Type B pancreatic cell (in vitro differentiated cells): Measurements from ENCODE around the gene MEIS3. TPM values are rescaled to one million over a fixed set of nuclear protein-coding genes. Genes with fewer than 3 reads are reported as not detected.
"Not testable (repeated sequence)": the region's sequence is repeated elsewhere in the genome, so short reads cannot be mapped to it uniquely, and the experiment has no call there.

Experiments used
- DNase-seq: peaks from one replicate; pipeline ENCODE4 v3.0.0; 2021; ENCODE audit warnings: mixed read lengths; ENCODE audit not compliant: unreplicated experiment; ENCODE audit errors: extremely low spot score
- H3K27ac Mint-ChIP-seq: 2 replicates; pipeline ENCODE4 v1.8.0; 2021; ENCODE audit warnings: mild to moderate bottlenecking, mixed read lengths
- H3K27me3 Mint-ChIP-seq: 2 replicates; pipeline ENCODE4 v1.8.0; 2021; ENCODE audit warnings: mixed read lengths
- H3K36me3 Mint-ChIP-seq: 2 replicates; pipeline ENCODE4 v1.8.0; 2021; ENCODE audit warnings: mixed read lengths
- H3K4me1 Mint-ChIP-seq: one replicate; pipeline ENCODE4 v1.8.0; 2021; ENCODE audit warnings: mixed read lengths; ENCODE audit not compliant: unreplicated experiment
- H3K4me3 Mint-ChIP-seq: 2 replicates; pipeline ENCODE4 v1.8.0; 2021; ENCODE audit warnings: mild to moderate bottlenecking, mixed read lengths
- H3K9me3 Mint-ChIP-seq: 2 replicates; pipeline ENCODE4 v1.8.0; 2021; ENCODE audit warnings: mixed read lengths
- total RNA-seq: library from RNA; stranded (reverse); gene quantifications from 2 replicates; pipeline ENCODE4 v1.2.1, GENCODE V29; 2021; ENCODE audit warnings: low replicate concordance
- TF ChIP-seq, protein P1 (sequence below): fragments of 200-600 bp; sonication (generic); conservative IDR thresholded peaks from 2 replicates; pipeline ENCODE4 v1.5.0; 2021; ENCODE audit warnings: antibody characterized with exemption, mild to moderate bottlenecking

MEIS3 gene
- total RNA-seq, 1 donor from 2014 or later: 43.2 TPM

DNA sequence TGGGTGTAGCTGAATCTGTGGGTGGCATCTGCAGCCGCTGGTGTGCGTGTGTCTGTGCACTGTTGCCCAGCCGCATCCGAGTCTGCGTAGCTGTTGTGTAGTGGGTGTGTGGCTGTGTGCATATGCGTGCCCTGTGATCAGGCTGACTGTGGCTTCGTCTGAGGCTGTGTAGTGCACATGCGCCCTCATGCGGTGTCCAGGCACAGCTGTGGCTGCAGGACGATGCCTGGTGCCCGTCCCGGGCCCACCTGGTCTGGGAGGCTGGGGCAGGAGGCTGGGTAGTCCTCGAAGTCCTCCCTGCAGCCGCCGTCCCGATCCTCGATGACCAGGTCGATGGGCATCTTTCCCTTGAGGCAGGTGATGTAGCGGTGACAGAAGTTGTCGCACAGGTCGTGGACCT lies 4.9 kb downstream of the MEIS3 start:
- Mint-ChIP-seq H3K4me3 (no peak overlapping the region), H3K27me3 (peaks cover 31% of the 10 kb centered on the region), H3K36me3 (peaks cover 5% of the 10 kb centered on the region), H3K27ac (no peak overlapping the region), H3K4me1 (peaks cover 7% of the 10 kb centered on the region), H3K9me3 (no peaks in the 10 kb centered on the region)
- TF ChIP-seq, protein P1, sequence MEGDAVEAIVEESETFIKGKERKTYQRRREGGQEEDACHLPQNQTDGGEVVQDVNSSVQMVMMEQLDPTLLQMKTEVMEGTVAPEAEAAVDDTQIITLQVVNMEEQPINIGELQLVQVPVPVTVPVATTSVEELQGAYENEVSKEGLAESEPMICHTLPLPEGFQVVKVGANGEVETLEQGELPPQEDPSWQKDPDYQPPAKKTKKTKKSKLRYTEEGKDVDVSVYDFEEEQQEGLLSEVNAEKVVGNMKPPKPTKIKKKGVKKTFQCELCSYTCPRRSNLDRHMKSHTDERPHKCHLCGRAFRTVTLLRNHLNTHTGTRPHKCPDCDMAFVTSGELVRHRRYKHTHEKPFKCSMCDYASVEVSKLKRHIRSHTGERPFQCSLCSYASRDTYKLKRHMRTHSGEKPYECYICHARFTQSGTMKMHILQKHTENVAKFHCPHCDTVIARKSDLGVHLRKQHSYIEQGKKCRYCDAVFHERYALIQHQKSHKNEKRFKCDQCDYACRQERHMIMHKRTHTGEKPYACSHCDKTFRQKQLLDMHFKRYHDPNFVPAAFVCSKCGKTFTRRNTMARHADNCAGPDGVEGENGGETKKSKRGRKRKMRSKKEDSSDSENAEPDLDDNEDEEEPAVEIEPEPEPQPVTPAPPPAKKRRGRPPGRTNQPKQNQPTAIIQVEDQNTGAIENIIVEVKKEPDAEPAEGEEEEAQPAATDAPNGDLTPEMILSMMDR: no peak
- DNase-seq: no peak

DNA sequence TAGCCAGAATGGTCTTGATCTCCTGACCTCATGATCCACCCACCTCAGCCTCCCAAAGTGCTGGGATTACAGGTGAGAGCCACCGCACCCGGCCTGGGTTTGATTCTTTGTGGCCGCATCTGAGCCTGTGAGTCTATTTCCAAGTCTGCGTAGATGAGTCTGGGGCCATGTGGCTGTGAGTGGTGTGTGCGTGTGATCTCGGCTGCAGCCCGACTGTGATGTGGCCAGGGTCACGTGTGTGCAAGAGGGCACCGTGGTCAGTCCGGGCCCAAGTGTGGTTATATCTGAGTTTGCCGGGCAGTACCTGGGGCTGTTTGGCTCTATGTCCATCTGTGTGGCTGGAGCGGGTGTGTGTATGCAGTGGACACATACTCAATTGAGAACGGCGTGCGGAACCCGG lies 5.4 kb downstream of the MEIS3 start:
- H3K27ac Mint-ChIP-seq: no peak overlapping the region
- no peak for DNase-seq
- H3K36me3 Mint-ChIP-seq: peaks cover 5% of the 10 kb centered on the region
- peaks cover 7% of the 10 kb centered on the region for H3K4me1 Mint-ChIP-seq
- TF ChIP-seq, protein P1: no peak
- H3K27me3 Mint-ChIP-seq: peaks cover 34% of the 10 kb centered on the region
- H3K9me3 Mint-ChIP-seq: no peaks in the 10 kb centered on the region
- no peak overlapping the region for H3K4me3 Mint-ChIP-seq

DNA sequence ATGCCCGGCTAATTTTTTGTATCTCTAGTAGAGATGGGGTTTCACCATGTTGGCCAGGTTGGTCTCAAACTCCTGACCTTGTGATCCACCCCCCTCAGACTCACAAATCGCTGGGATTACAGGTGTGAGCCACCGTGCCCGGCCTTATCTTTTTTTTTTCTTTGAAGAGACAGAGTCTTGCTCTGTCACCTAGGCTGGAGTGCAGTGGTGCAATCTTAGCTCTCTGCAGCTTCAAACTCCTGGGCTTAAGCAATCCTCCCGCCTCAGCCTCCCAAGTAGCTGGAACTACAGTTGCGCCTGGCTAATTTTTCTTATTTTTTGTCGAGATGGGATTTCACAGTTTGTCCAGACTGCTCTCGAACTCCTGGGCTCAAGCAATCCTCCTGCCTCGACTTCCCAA lies 7.6 kb downstream of the MEIS3 start:
- not testable (repeated sequence) for H3K4me3 Mint-ChIP-seq, H3K27ac Mint-ChIP-seq, H3K4me1 Mint-ChIP-seq, H3K36me3 Mint-ChIP-seq, H3K9me3 Mint-ChIP-seq, DNase-seq
- peaks cover 27% of the 10 kb centered on the region for H3K27me3 Mint-ChIP-seq

DNA sequence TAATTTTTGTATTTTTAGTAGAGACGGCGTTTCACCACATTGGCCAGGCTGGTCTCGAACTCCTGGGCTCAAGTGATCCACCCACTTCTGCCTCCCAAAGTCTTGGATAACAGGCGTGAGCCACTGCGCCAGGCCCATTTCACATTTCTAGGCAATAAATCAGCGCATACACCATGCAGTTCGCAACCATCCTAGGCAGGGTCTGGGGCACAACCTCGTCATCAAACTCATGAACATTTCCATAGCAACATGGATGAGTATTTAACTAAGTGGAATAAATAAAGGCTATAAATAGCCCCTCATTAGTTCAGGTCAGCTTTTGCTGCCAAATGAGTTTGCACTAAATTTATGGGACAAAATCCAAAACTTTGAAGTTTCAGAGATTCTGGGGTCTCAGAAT lies 8.2 kb downstream of the MEIS3 start:
- Mint-ChIP-seq H3K9me3 (no peaks in the 10 kb centered on the region), H3K4me1 (no peaks in the 10 kb centered on the region), H3K27ac (no peak overlapping the region), H3K36me3 (peaks cover 5% of the 10 kb centered on the region), H3K27me3 (peaks cover 29% of the 10 kb centered on the region), H3K4me3 (no peak overlapping the region)
- no peak for DNase-seq
- TF ChIP-seq, protein P1: no peak

DNA sequence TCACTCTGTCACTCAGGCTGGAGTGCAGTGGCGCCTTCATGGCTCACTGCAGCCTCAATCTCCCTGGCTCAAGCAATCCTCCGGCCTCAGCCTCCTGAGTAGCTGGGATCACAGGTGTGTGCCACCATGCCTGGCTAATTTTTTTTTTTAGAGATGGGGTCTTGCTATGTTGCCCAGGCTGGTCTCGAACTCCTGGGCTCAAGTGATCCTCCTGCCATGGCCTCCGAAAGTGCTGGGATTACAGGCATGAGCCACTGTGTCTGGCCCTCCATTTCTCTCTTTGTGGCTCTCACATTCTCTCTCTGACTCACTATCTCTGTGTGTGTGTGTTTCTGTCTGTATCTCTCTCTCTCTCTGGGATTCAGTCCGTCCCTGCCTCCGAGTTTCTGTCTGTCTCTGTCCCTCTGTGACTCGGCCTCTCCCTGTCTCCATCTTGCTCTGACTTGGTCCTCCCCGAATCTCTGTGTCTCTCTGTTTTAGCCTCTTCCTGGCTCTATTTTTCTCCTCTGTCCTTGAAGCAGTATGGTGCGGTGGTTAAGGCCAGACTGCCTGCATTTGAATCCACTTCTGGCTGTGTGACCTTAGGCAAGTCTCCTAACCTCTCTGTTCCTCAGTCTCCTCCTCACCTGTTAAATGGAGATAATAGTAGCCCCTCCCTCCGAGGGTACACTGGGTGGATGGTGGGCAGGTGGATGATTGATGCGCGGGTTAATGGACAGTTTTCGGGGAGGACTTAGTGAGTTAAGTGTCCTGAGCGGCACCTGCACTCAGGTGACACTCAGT lies 11.0 kb downstream of the MEIS3 start:
- no peaks in the 10 kb centered on the region for H3K9me3 Mint-ChIP-seq
- H3K4me3 Mint-ChIP-seq: no peak overlapping the region
- no peak for DNase-seq
- no peaks in the 10 kb centered on the region for H3K4me1 Mint-ChIP-seq
- TF ChIP-seq, protein P1: no peak
- H3K27ac Mint-ChIP-seq: no peak overlapping the region
- H3K36me3 Mint-ChIP-seq: no peaks in the 10 kb centered on the region
- H3K27me3 Mint-ChIP-seq: peaks cover 27% of the 10 kb centered on the region

DNA sequence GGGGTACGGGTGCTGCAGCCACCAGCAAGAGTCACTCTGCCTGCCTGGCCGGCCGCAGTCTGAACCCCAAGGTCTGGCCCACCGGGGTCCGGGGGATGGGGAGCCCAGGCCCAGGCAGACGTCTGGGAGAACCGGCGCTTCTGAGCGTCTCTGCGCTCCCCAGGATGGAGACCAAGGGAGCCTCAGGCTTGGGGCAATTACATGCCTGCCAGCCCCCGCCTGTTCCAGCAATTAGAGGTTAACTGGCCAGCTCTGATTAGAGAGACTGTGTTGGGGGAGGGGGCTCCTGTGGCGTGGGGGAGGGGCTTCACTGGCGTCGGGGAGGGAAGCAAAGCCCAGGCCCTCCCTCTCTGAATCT lies 11.9 kb downstream of the MEIS3 start:
- Mint-ChIP-seq H3K36me3 (no peaks in the 10 kb centered on the region), H3K27me3 (peaks cover 27% of the 10 kb centered on the region), H3K27ac (no peak overlapping the region), H3K9me3 (no peaks in the 10 kb centered on the region), H3K4me1 (no peaks in the 10 kb centered on the region), H3K4me3 (no peak overlapping the region)
- TF ChIP-seq, protein P1: no peak
- no peak for DNase-seq
